NCI-H526 (cell line): Measurements from ENCODE around the gene YIPF5.

Experiments used
- DNase-seq, 2 experiments: peaks; one replicate each; lab custom pipeline; 2025; lab: John Stamatoyannopoulos, UW

Gene YIPF5

GRCh38 chr5:144170276-144171024 lies at the start of gene YIPF5, which contains the start of gene KCTD16:
YIPF5 (minus strand) TSS chr5:144170659; CDS start chr5:144169955, 704 bp downstream.
KCTD16 (plus strand) TSS chr5:144170873.
- DNase-seq = peak; percentile 95 to 98

DNA sequence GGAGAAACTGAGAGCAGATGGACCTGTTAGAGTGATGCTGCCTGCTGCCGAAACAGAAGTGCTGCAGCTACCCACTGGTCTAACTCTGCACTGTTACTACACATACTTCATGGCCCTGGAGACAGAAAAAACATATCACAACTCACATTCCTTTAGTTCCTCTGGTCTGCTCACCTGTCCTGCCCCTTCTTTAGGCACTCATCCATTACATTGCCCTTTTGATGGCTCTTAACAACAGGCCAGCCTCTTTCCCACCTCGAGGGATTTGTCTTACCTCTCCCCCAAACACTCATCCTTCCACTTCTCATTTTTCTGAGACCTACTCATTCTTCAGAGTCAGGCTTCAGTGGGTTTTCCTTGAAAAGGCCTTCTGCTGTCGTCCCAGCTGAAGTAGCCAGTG lies 49.4 kb upstream of the YIPF5 start:
- DNase-seq = no peak

GRCh38 chr5:144210655-144211054 lies 40.2 kb upstream of the YIPF5 start:
- no peak for DNase-seq

GRCh38 chr5:144209361-144209760 lies 38.9 kb upstream of the YIPF5 start:
- DNase-seq = no peak

DNA sequence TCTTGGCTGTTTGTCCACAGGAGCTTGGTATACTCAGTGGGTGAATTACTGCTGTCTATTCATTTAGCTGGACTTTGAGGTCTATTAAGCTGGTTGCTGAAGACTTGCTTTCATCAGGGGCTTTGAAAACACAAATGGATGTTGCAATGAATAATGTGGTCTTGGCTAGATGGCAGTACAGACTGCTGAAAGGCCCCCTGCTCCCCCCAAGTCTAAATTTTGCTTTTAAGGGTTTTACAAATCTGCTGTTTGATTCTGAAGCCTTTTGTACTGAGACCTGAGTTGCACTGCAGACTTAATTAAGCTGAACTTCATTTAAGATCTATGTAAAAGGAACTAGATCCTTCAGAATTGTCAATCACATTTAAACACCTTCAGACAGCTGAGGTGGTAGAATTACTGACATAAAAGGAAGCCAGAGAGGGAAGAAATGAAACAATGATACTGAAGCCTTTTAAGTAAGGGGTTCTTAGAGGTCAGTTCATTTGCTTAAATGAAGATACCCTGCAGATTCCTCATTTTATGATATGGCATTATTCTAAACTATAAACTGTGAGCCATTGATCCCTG lies 37.5 kb upstream of the YIPF5 start:
- no peak for DNase-seq

DNA sequence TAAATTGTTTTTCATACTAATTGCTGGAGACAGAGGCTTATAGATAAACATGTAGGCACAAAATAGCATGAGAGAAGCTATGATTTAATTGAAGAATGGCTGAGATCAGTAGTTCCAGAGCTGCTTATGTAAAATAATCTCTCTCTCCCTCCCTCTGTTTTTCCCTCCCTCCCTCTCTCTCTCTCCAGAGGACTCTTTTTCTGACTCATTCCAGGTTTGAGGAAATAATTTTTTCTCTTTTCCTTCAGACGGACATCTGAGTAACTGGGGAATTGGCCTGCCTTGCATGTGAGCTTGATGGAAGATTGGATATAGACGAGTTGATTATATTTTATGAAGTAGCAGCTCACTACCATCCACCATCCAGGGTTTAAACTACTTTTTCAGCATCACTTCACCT lies 35.7 kb upstream of the YIPF5 start:
- no peak for DNase-seq

DNA sequence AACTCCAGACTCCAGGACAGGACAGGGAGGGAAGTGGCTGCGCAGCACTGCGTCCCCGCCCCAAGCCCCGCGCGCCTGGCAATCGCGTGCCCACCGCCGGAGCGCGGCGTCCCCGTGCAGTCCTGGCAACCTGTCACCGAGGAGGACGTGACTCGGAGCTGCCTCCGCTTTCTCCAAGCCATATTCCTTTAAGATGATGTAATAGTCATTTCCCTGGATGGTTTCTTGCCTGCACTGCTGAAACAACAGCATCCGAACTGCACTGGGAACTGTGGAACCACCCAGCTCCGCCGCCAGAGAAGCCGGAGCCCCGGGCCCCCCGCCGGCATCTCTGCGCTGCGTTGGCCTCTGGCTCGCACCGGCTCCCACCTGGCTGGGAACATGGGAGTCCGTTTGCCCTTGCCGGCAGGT lies 34.7 kb upstream of the YIPF5 start:
- DNase-seq = peak in 1 of 2 experiments; percentile 25

DNA sequence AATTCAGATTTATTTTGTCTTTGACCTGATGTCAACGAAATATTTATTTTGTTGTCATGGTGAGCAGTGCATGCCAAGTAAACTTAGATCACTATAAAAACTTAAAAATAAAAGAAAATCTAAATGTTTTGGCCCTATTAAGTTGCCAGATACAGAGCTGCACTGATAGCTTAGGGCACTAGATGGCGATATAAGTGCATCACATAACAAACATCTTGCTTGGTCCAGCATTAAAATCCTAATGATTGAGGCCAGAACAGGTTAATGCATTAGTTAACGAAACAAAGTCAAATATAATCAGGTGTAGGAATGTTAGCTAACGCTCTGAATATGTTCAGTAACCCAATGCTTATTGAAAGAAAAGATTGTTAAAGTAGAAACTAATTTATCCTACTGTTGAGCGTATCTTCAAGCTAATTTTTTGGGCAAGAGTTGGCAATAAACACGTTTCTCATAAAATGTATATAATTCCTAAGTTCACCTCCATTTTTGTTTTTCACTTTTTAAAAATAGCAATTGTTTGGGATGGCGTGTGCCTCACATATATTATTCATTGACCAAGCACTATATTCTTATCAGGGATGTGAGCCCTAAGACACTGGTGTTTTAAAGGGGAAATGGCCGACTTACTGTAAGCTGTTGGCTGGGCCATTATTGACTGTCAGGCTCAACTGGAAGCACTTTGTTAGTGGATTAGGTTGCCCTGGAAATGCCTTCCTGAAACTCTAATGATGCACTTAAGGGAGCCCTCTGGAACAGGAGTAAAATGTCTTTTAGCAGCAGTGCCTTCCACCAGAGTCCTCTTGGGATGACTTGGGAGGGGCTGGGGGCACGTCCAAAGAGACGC lies 33.5 kb upstream of the YIPF5 start:
- peak; percentile 11 to 59 for DNase-seq

DNA sequence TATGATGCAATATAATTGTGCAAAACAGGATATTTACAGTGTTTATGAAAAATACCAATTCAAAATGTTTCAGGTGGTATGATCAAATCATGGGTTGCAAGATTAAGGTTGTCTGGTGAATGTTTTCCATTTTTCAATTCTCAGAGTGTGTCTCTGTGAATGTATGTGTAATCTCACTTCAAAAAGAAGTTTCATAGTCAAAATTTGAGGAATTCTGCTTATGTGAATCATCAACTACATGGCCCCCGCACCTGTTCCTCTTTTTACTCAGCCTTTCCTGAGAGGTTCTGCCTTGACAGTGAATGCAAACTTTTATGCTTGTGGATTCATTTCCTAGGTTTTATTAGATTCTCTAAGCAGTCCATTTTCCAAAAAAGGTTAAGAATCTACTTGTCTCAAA lies 32.3 kb upstream of the YIPF5 start:
- no peak for DNase-seq

DNA sequence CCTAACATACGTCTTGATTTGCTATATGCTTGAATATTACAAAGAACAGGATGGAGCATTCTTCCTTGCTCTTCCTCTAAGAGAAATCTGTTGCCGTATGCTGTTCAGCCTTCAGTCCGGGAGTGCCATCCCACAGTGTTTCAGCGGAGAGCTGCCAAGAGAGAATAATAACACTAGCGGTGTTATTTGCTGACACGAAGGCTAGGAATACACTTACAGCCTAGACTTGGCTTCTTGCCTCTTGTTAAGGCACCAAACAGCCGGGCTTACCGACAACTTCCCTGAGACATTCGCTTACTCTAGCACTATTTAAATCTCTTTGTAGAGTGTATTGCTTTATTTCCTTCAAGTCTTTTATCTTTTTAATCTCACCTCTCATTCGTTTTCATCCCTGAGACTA lies 31.6 kb upstream of the YIPF5 start:
- no peak for DNase-seq

- no peak for DNase-seq
Observed at GRCh38 chr5:144201588-144201987, 31.1 kb upstream of the YIPF5 start.

GRCh38 chr5:144198386-144198785 lies 27.9 kb upstream of the YIPF5 start:
- DNase-seq = no peak

DNA sequence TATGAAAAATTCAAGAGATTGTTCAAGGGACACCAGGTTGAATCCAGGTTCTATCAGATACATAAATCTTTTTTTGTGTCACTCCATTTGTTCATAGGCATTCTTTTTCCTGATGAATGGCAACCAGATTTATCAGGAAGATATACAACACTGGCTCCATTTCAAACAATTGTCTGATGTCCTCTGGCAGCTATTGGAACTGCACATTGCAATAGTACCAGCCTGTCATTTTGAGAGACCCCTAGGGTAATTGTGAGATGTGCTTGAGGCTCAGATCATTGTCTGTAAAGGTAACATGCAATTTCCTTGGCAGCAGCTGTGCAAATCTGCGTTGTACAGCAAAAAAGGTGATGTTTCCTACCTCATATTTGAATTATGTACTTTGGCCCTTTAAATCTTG lies 26.2 kb upstream of the YIPF5 start:
- no peak for DNase-seq

DNA sequence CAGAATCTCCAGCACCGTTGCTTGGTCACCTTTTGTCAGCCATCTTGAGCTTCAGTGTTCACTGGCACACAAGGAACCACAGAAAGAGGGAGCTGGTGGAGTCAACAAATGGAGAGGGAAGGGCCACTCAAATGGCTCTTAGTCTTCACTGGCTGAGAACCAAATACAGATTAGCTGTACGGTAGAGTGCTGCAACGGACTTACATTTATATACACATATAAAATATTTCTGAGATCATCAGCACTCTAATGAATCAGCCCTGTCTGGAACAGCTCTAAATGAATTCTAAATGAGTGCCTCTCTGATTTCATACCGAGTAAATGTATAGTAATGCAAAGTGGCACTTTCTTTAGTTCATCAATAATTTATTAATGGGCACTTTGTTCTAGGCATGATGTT lies 25.0 kb upstream of the YIPF5 start:
- no peak for DNase-seq

GRCh38 chr5:144194144-144194543 lies 23.7 kb upstream of the YIPF5 start:
- no peak for DNase-seq

- DNase-seq = no peak
Observed at GRCh38 chr5:144192661-144193060, 22.2 kb upstream of the YIPF5 start.

- peak; percentile 14 to 55 for DNase-seq
Observed at GRCh38 chr5:144191998-144192397, 21.5 kb upstream of the YIPF5 start.

- DNase-seq = no peak
Observed at GRCh38 chr5:144191531-144191930, 21.1 kb upstream of the YIPF5 start.

DNA sequence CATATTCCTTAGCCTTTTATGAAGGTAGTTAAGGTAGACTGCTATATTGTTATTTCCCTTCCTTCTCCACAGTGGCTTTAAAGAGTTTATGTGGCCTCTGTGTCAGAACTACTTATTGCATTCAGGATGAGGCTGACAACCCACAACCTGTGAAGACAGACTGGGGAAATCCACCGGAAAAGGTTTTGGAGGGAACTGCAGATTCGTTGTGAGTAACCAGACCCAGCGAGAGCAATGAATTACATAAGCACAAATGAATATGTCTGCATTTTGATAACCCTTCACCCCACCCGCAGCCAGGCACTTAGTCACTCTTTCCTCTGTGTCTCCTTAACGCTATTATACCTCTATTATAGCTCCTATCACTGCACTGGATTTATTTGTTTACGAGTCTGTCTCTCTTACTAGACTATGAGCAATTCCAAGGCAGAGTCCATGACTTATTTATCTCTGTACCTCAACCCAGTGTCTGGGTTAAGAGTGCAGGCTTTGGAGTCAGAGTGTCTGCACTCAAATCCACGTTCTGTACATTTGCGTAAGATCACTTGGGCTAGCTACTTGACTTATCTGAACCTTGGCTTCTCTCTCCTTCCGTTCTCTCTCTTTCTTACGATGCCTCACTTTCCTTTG lies 19.5 kb upstream of the YIPF5 start:
- no peak for DNase-seq

DNA sequence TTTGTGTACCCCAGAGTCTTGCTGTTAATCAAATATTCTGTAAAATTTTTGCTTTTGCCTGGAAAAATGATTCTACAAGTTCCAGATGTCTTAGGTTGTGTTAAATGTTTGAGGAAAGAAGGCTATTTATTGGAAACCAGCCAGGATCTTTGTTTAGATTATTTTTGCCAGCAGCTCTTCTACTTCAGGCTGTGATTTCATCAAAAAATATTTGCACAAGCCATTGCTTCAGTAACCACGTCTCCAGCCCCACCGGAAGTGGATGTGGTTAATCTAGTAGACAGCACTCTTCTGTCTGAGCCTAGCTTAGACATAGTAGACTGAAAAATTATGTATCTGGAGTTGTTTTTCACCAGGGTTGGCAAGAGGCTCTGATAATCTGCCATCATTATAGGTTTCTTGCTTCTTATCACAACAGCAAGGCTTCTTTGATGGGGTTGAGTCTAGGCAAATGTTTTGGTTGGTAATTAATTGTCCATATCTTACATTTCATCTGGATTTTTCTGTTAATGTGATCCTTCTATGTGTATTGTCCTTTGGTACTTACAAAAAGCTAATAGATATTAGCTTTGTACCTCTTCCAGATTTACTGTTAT lies 17.3 kb upstream of the YIPF5 start:
- DNase-seq = peak in 1 of 2 experiments; percentile 23

DNA sequence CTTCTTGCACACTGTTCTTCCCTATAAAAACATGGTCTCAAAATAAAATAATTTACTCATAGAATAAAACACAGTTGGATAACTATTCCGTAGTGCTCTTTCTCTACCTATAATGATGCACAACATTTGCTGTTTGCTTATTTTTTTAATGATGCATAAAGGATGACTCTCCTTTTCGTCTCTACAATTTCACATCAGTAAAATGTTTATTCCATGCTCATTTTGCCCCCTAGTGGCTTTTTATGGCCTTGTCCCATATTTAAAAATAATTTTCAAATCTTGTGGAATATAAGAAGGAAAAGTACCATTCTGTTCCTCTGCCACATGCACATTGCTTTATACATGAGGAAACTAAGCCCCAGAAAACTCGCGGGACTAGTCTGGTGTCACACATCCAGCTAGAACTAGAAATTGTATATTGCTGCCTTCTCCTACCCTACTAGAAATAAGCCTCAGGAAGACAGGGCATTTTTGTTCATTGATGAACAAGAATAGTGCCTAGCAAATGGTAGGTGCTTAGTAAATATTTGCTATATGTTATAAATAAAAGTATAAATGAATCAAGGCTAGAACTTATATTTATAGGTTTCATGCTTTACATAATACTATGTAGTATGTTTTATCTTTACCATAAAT lies 12.9 kb upstream of the YIPF5 start:
- DNase-seq = peak in 1 of 2 experiments; percentile 56
